GM19238 (cell line): ENCODE data around the gene PHLPP1.

Source experiments
- DNase-seq: peaks from one replicate; pipeline ENCODE4 v3.0.0; 2011; ENCODE audit warnings: low spot score; ENCODE audit not compliant: insufficient read length

Gene PHLPP1

GRCh38 chr18:62933261-62933887 lies 218.0 kb downstream of the PHLPP1 start:
- no peak for DNase-seq

- no peak for DNase-seq
Measured at GRCh38 chr18:62935994-62936393, 220.7 kb downstream of the PHLPP1 start.

GRCh38 chr18:62937065-62937464 lies 221.7 kb downstream of the PHLPP1 start:
- no peak for DNase-seq

- no peak for DNase-seq
Measured at GRCh38 chr18:62938006-62938405, 222.7 kb downstream of the PHLPP1 start.

- DNase-seq = no peak
Measured at GRCh38 chr18:62938487-62938886, 223.1 kb downstream of the PHLPP1 start.

GRCh38 chr18:62939433-62939832 lies 224.1 kb downstream of the PHLPP1 start:
- no peak for DNase-seq

GRCh38 chr18:62939926-62940325 lies 224.6 kb downstream of the PHLPP1 start:
- no peak for DNase-seq

- DNase-seq = no peak
Measured at GRCh38 chr18:62942578-62942977, 227.2 kb downstream of the PHLPP1 start.

GRCh38 chr18:62944454-62944853 lies 229.1 kb downstream of the PHLPP1 start:
- DNase-seq = no peak

GRCh38 chr18:62948788-62949187 lies 233.4 kb downstream of the PHLPP1 start:
- no peak for DNase-seq

GRCh38 chr18:62950246-62950645 lies 234.9 kb downstream of the PHLPP1 start:
- DNase-seq = no peak

- no peak for DNase-seq
Measured at GRCh38 chr18:62952807-62953206, 237.5 kb downstream of the PHLPP1 start.

- DNase-seq = no peak
Measured at GRCh38 chr18:62953663-62954062, 238.3 kb downstream of the PHLPP1 start.

- no peak for DNase-seq
Measured at GRCh38 chr18:62954366-62954765, 239.0 kb downstream of the PHLPP1 start.

- no peak for DNase-seq
Measured at GRCh38 chr18:62957885-62958472, 242.6 kb downstream of the PHLPP1 start.

GRCh38 chr18:62959481-62959880 lies 244.1 kb downstream of the PHLPP1 start:
- DNase-seq = no peak

- no peak for DNase-seq
Measured at GRCh38 chr18:62963507-62963906, 248.2 kb downstream of the PHLPP1 start.

- DNase-seq = no peak
Measured at GRCh38 chr18:62964432-62964831, 249.1 kb downstream of the PHLPP1 start.

GRCh38 chr18:62967089-62967488 lies 251.7 kb downstream of the PHLPP1 start:
- DNase-seq = no peak

- no peak for DNase-seq
Measured at GRCh38 chr18:62973689-62974088, 258.3 kb downstream of the PHLPP1 start.

GRCh38 chr18:62974388-62974787 lies 259.0 kb downstream of the PHLPP1 start:
- no peak for DNase-seq

- DNase-seq = no peak
Measured at GRCh38 chr18:62974928-62975675, 259.8 kb downstream of the PHLPP1 start.

GRCh38 chr18:62975785-62976184 lies 260.4 kb downstream of the PHLPP1 start:
- no peak for DNase-seq
